ENCODE results near the gene LLCFC1.

LLCFC1 gene

DNA sequence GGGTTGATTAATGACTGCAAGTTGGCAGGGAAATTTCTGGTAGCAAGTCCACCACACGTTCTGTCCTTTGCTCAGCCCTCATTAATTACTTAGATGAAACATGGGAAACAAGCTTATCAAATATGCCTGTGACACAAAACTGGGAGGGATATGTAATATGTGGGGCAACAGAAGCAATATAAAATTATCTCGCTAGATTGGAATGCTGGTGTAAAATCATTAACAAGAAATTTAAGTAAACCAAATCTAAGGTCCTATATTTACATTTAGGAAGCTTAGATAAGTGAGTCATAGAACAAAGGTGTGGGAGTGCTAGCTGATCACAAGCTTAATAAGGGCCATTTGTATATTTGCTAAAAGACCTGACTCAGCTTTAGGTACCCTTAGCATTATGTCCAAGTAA, 29.3 kb upstream of the LLCFC1 start:
- TF ChIP-seq, protein P1, sequence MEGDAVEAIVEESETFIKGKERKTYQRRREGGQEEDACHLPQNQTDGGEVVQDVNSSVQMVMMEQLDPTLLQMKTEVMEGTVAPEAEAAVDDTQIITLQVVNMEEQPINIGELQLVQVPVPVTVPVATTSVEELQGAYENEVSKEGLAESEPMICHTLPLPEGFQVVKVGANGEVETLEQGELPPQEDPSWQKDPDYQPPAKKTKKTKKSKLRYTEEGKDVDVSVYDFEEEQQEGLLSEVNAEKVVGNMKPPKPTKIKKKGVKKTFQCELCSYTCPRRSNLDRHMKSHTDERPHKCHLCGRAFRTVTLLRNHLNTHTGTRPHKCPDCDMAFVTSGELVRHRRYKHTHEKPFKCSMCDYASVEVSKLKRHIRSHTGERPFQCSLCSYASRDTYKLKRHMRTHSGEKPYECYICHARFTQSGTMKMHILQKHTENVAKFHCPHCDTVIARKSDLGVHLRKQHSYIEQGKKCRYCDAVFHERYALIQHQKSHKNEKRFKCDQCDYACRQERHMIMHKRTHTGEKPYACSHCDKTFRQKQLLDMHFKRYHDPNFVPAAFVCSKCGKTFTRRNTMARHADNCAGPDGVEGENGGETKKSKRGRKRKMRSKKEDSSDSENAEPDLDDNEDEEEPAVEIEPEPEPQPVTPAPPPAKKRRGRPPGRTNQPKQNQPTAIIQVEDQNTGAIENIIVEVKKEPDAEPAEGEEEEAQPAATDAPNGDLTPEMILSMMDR (IDR thresholded peaks at IDR 0.05; ENCODE audit: control insufficient read depth, insufficient read depth, low read depth, low read length, missing control alignments): no peak
- no peak for DNase-seq (ENCODE audit: low read depth)
- no peak overlapping the region for H3K4me3 ChIP-seq (ENCODE audit: control insufficient read depth, low read depth, low read length)

DNA sequence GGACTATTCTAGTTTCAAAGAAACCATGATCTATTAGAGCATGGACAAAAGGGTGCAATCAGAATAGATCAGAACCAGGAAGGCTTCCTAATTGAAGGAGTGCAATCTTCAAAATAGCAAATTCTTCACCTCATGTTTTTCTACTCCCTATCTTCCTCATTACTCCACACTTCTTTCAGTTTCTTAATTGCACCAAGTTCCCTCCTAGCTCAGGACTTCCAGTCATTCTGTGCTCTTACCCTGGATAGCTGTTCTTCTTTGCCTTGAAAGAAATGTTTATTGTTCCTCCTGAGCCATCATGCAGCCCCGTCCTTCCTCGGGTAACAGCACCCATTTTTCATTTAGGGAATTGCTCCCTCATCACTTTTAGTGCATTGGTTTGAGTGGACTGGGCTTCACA, 28.8 kb upstream of the LLCFC1 start:
- no peak for DNase-seq (ENCODE audit: low read depth)
- no peak overlapping the region for H3K4me3 ChIP-seq (ENCODE audit: control insufficient read depth, low read depth, low read length)
- TF ChIP-seq, protein P1 (IDR thresholded peaks at IDR 0.05; ENCODE audit: control insufficient read depth, insufficient read depth, low read depth, low read length, missing control alignments): no peak

DNA sequence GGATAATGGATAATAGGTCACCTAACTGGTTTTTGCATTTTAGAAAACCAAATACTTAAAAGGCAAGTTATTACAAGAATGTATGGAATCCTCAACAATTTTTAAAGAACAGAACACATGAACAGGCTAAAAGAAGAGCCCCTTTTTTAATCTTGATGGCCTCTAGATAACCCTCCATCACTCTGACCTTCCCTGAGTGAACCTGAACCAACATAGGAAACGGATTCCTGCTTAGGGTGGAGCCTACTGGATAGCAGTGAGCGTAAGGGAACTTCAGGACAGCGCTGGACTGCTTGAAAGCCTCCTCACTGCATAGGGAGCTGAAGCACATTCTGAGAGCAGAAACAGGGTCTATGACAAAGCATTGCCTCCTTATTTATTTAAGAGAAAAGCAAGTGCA, 26.2 kb upstream of the LLCFC1 start:
- no peak for DNase-seq (ENCODE audit: low read depth)
- H3K4me3 ChIP-seq (ENCODE audit: control insufficient read depth, low read depth, low read length): no peak overlapping the region
- TF ChIP-seq, protein P1 (IDR thresholded peaks at IDR 0.05; ENCODE audit: control insufficient read depth, insufficient read depth, low read depth, low read length, missing control alignments): no peak

DNA sequence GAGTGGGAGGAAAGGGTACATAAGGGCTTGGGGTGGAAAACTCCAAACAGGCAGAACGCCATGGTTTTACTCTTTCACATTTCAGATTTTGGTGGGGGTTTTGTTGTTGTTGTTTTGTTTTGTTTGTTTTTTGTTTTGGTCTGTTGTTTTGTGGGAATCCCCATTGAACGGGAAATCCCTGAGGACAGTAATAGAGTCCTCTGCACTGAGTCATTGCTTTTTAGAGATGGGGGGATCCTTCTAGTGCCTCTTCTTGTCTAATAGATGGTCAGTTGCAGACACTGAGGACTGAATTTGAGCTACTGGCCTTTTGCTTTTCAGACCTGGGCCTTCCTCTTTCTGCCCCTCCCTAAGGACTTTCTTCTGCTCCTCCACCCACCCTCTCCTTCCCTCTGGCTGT, 25.7 kb upstream of the LLCFC1 start:
- H3K4me3 ChIP-seq (ENCODE audit: control insufficient read depth, low read depth, low read length): no peak overlapping the region
- no peak for DNase-seq (ENCODE audit: low read depth)
- TF ChIP-seq, protein P1 (IDR thresholded peaks at IDR 0.05; ENCODE audit: control insufficient read depth, insufficient read depth, low read depth, low read length, missing control alignments): no peak

DNA sequence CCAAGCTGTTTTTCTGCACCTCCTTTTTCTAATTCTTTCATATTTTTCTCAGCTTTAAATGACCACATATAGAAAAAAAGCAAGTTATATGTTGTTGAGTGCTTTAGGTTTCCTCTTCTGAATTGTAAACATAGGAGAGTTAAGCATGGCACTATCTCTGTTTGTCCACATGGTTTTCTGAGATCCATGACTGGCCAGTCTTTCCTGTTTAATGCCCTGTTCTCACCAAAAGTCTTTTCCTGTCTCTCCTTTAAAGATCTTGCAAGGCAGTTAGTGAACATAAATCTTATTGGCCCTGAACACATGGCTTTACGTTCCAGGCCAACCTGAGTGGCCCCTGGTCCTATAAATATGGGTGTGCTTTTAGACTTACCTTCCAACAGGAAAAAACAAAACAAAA, 25.2 kb upstream of the LLCFC1 start:
- no peak overlapping the region for H3K4me3 ChIP-seq (ENCODE audit: control insufficient read depth, low read depth, low read length)
- TF ChIP-seq, protein P1 (IDR thresholded peaks at IDR 0.05; ENCODE audit: control insufficient read depth, insufficient read depth, low read depth, low read length, missing control alignments): no peak
- DNase-seq (ENCODE audit: low read depth): no peak

DNA sequence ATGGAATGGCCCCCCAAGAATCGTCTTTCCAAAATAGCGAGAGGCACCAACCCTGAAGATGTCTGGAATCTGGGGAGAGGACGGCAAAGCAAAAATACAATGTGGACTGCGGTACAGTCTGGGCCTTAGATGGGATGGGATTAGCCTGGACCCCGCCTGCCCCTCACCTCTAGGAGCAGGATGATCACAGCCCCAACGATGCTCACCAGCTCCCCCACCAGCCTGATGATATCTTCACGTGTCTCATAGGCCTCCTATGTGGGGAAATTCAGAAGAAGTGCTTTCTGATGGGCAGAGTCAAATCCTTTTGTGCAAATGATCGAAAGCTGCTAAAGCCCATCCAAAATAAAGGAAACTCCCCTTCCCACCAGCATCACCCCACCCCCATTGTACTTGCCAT, 24.0 kb upstream of the LLCFC1 start:
- no peak for DNase-seq (ENCODE audit: low read depth)
- no peak overlapping the region for H3K4me3 ChIP-seq (ENCODE audit: control insufficient read depth, low read depth, low read length)
- TF ChIP-seq, protein P1 (IDR thresholded peaks at IDR 0.05; ENCODE audit: control insufficient read depth, insufficient read depth, low read depth, low read length, missing control alignments): no peak

DNA sequence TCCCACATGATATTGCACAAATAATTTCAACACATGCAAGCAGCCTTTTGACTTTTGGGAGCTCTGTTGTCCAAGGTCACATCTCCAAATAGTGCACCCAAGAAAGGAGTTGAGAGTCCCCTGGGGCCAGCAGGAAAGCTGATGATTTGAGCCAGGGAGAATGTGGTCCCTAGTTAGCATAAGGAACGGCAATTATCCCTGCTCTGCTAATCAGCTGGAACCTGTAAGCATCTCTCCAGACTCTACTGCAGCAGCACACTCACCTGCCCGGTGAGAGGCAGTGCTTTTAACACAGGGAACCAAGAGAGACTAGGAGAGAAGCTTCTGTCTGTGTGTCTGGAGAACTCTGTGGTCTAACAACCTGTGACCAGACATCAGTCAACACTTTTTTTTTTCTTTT, 22.8 kb upstream of the LLCFC1 start:
- DNase-seq (ENCODE audit: low read depth): no peak
- no peak overlapping the region for H3K4me3 ChIP-seq (ENCODE audit: control insufficient read depth, low read depth, low read length)
- TF ChIP-seq, protein P1 (IDR thresholded peaks at IDR 0.05; ENCODE audit: control insufficient read depth, insufficient read depth, low read depth, low read length, missing control alignments): no peak
